Neural cell (in vitro differentiated cells): Measurements from ENCODE around the gene ZFAND2A. TPM values are rescaled to one million over a fixed set of nuclear protein-coding genes. Genes with fewer than 3 reads are reported as not detected.

ENCODE experiments used
- H2AFZ ChIP-seq: fragments of 200-600, 300-800 bp; sonication (generic), shearing (Covaris generic); 2 replicates; pipeline ENCODE4 v1.6.0; 2014; ENCODE audit warnings: low read depth, mild to moderate bottlenecking, antibody characterized with exemption, low read length, moderate library complexity
- H3F3A ChIP-seq: fragments of 200-600 bp; shearing (Covaris generic); 2 replicates; pipeline ENCODE4 v1.6.1; 2016; ENCODE audit warnings: mild to moderate bottlenecking, moderate library complexity, mixed read lengths, antibody characterized with exemption, low read length; ENCODE audit not compliant: insufficient read depth, poor library complexity, severe bottlenecking
- H3K27ac ChIP-seq: fragments of 200-600, 300-800 bp; sonication (generic), shearing (Covaris generic); 2 replicates; pipeline ENCODE4 v1.5.1; 2014; ENCODE audit warnings: mild to moderate bottlenecking, low read length, moderate library complexity
- H3K27me3 ChIP-seq: fragments of 300-800, 200-600 bp; sonication (generic), shearing (Covaris generic); 2 replicates; pipeline ENCODE4 v1.6.0; 2014; ENCODE audit warnings: mild to moderate bottlenecking, low read depth, low read length, moderate library complexity; ENCODE audit not compliant: insufficient read depth
- H3K36me3 ChIP-seq: fragments of 300-800, 200-600 bp; sonication (generic), shearing (Covaris generic); 2 replicates; pipeline ENCODE4 v1.5.1; 2014; ENCODE audit warnings: mild to moderate bottlenecking, antibody characterized with exemption, low read length, moderate library complexity; ENCODE audit not compliant: insufficient read depth
- H3K4me2 ChIP-seq: fragments of 300-800, 200-600 bp; sonication (generic), shearing (Covaris generic); 2 replicates; pipeline ENCODE4 v1.6.0; 2014; ENCODE audit warnings: mild to moderate bottlenecking, low read length
- H3K4me3 ChIP-seq: fragments of 300-800, 200-600 bp; sonication (generic), shearing (Covaris generic); 2 replicates; pipeline ENCODE4 v1.5.1; 2014; ENCODE audit warnings: mild to moderate bottlenecking, low read length, moderate library complexity
- H3K79me2 ChIP-seq: fragments of 200-600 bp; shearing (Covaris generic); replicated peaks from 2 replicates; pipeline ENCODE4 v1.6.0; 2014; ENCODE audit warnings: mild to moderate bottlenecking, low read length, moderate library complexity; ENCODE audit not compliant: insufficient read depth
- H3K9ac ChIP-seq: fragments of 300-800, 200-600 bp; sonication (generic), shearing (Covaris generic); 2 replicates; pipeline ENCODE4 v1.6.1; 2016; ENCODE audit warnings: mild to moderate bottlenecking, low read length, mixed read lengths
- H3K9me2 ChIP-seq: fragments of 200-600 bp; shearing (Covaris generic); 2 replicates; pipeline ENCODE4 v1.6.1; 2016; ENCODE audit warnings: mild to moderate bottlenecking, low read length, mixed read lengths; ENCODE audit not compliant: insufficient read depth
- H3K9me3 ChIP-seq: fragments of 200-600, 300-800 bp; sonication (generic), shearing (Covaris generic); 2 replicates; pipeline ENCODE4 v1.6.1; 2016; ENCODE audit warnings: mild to moderate bottlenecking, mixed run types, low read length, moderate library complexity, mixed read lengths
- H4K20me1 ChIP-seq: fragments of 200-600 bp; shearing (Covaris generic); 2 replicates; pipeline ENCODE4 v1.6.1; 2016; ENCODE audit warnings: mild to moderate bottlenecking, mixed run types; ENCODE audit not compliant: insufficient read depth
- CTCF ChIP-seq: fragments of 450-650 bp; IDR thresholded peaks from 2 replicates; pipeline ENCODE4 v1.5.1; 2014; ENCODE audit warnings: antibody characterized with exemption, mild to moderate bottlenecking, moderate library complexity; ENCODE audit not compliant: poor library complexity, severe bottlenecking
- EP300 ChIP-seq: fragments of 450-650 bp; conservative IDR thresholded peaks from 2 replicates; pipeline ENCODE4 v1.6.1; 2014; ENCODE audit warnings: antibody characterized with exemption, mild to moderate bottlenecking, moderate library complexity; ENCODE audit not compliant: poor library complexity, severe bottlenecking
- EZH2 ChIP-seq: fragments of 200-600, 300-800 bp; shearing (Covaris generic), sonication (generic); IDR thresholded peaks from 2 replicates; pipeline ENCODE4 v1.6.1; 2014; ENCODE audit warnings: antibody characterized with exemption, low read length, borderline replicate concordance, mild to moderate bottlenecking; ENCODE audit not compliant: insufficient read depth, poor library complexity, severe bottlenecking
- MXI1 ChIP-seq: fragments of 450-650 bp; conservative IDR thresholded peaks from 2 replicates; pipeline ENCODE4 v1.6.1; 2014; ENCODE audit warnings: antibody characterized with exemption, mild to moderate bottlenecking; ENCODE audit not compliant: poor library complexity, severe bottlenecking
- POLR2AphosphoS5 ChIP-seq: IDR thresholded peaks from 2 replicates; pipeline ENCODE4 v1.6.1; 2012
- RAD21 ChIP-seq: fragments of 450-650 bp; conservative IDR thresholded peaks from 2 replicates; pipeline ENCODE4 v1.6.1; 2014; ENCODE audit warnings: antibody characterized with exemption, mild to moderate bottlenecking, moderate library complexity
- REST ChIP-seq: IDR thresholded peaks from 2 replicates; pipeline ENCODE4 v1.6.1; 2012; ENCODE audit warnings: borderline replicate concordance
- SMC3 ChIP-seq: fragments of 450-650 bp; conservative IDR thresholded peaks from 2 replicates; pipeline ENCODE4 v1.6.1; 2014; ENCODE audit warnings: antibody characterized with exemption, mild to moderate bottlenecking, moderate library complexity; ENCODE audit not compliant: poor library complexity
- TAF1 ChIP-seq: IDR thresholded peaks from 2 replicates; pipeline ENCODE4 v1.6.1; 2012; ENCODE audit warnings: low read depth
- polyA plus RNA-seq: library from polyadenylated mRNA; depleted of rRNA; stranded (reverse); fragments of >200 nt; gene quantifications from 2 replicates; pipeline ENCODE4 v1.2.3, GENCODE V29; 2014

ZFAND2A gene
- polyA plus RNA-seq, 1 donor from 2014 or later = 69.9 TPM

GRCh38 chr7:1151653-1152425 lies 8.2 kb downstream of the ZFAND2A start:
- no peaks in the 10 kb centered on the region for H4K20me1 ChIP-seq
- H3K79me2 ChIP-seq = no peaks in the 10 kb centered on the region
- TF ChIP-seq TAF1 (no peak), RAD21 (no peak), EP300 (no peak), SMC3 (no peak), POLR2AphosphoS5 (no peak), REST (no peak), CTCF (no peak), MXI1 (no peak), EZH2 (no peak)
- H3K36me3 ChIP-seq = no peaks in the 10 kb centered on the region
- no peak overlapping the region for H3K9ac ChIP-seq
- H3K4me3 ChIP-seq = no peak overlapping the region
- no peaks in the 10 kb centered on the region for H3F3A ChIP-seq
- H3K9me2 ChIP-seq = no peaks in the 10 kb centered on the region
- no peaks in the 10 kb centered on the region for H3K27me3 ChIP-seq
- no peak overlapping the region for H3K4me2 ChIP-seq
- no peak overlapping the region for H2AFZ ChIP-seq
- no peak overlapping the region for H3K27ac ChIP-seq
- H3K9me3 ChIP-seq = no peaks in the 10 kb centered on the region

GRCh38 chr7:1151156-1151555 lies 8.8 kb downstream of the ZFAND2A start:
- no peaks in the 10 kb centered on the region for H3K9me2 ChIP-seq
- TF ChIP-seq POLR2AphosphoS5 (no peak), RAD21 (no peak), SMC3 (no peak), REST (no peak), MXI1 (no peak), CTCF (no peak), TAF1 (no peak), EZH2 (no peak), EP300 (no peak)
- H3K9ac ChIP-seq = no peak overlapping the region
- no peaks in the 10 kb centered on the region for H3K79me2 ChIP-seq
- H3K36me3 ChIP-seq = no peaks in the 10 kb centered on the region
- no peak overlapping the region for H2AFZ ChIP-seq
- no peaks in the 10 kb centered on the region for H3K9me3 ChIP-seq
- H3K4me2 ChIP-seq = no peak overlapping the region
- H4K20me1 ChIP-seq = no peaks in the 10 kb centered on the region
- H3K27me3 ChIP-seq = no peaks in the 10 kb centered on the region
- no peak overlapping the region for H3K4me3 ChIP-seq
- H3K27ac ChIP-seq = no peak overlapping the region
- no peaks in the 10 kb centered on the region for H3F3A ChIP-seq
